ENCODE results near the gene MS4A5. TPM values are rescaled to one million over a fixed set of nuclear protein-coding genes. Genes with fewer than 3 reads are reported as not detected.

MS4A5 gene, protein sequence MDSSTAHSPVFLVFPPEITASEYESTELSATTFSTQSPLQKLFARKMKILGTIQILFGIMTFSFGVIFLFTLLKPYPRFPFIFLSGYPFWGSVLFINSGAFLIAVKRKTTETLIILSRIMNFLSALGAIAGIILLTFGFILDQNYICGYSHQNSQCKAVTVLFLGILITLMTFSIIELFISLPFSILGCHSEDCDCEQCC
- not detected in 2 replicates for total RNA-seq

DNA sequence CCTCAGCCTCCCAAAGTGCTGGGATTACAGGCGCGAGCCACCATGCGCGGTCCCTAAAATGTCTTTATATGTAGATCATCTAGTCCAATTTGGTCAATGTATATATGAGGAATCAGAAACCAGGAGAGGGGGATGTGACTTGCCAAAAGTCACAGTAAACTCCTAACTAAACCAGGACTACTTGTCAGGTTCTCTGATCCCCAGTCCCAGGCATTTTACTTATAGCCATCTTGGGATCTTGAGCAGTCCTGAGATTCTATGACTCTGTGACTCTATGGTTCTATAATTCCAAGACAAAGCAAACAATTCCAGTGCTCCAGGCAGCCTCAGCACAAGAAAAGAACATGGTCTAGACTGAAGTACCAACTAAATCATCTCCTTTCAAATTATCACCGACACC is at the start of gene MS4A5:
TSS of gene MS4A5 (plus strand) at position 301 of the 400 bp plus-strand sequence. CDS start 103 bp downstream, outside the sequence.

DNA sequence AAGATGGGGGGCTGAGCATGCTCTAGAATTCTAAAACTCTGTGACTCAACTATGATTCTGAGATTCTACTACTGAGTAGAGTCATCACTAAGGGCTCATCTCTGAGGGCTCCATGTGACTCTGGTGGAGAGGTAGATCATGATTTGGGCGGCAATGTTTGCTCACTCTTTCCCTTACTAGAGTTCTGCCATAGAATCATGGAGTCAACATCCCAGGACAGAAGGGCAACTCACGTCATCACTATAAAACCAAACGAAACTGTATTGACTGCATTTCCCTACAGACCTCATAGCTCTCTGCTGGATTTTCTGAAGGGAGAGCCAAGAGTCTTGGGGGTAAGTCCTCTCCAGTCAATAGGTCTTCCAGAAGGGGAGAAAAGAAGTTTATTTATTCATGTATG is 33.0 kb upstream of the MS4A5 start, which contains the start of gene MS4A14:
TSS of gene MS4A14 (plus strand) at position 78 of the 400 bp plus-strand sequence. CDS start at position 198, 120 bp downstream.

DNA sequence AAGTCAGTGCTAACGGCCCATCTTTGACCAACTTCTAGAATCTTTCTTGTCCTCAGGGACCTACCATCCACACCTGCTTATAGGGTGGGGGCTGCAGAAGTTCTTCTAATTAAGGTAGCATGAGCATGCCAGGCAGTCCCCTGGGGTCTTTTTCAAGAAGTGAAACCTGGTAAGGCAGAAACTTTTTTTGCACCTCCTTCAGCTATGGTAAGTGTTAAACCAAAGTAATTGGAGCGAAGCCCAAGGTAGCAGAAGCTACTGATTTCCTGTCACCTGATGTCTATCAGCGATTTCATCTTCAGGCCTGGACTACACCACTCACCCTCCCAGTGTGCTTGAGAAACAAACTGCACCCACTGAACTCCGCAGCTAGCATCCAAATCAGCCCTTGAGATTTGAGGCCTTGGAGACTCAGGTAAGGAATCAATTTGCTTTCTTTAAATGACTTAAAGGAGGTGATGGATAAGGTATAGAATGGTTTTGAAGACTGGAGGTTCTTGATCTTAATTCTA is 26.2 kb downstream of the MS4A5 start, which contains the start of gene MS4A1:
TSS of gene MS4A1 (plus strand) at position 317 of the 512 bp plus-strand sequence. CDS start 6,528 bp downstream, outside the sequence.

DNA sequence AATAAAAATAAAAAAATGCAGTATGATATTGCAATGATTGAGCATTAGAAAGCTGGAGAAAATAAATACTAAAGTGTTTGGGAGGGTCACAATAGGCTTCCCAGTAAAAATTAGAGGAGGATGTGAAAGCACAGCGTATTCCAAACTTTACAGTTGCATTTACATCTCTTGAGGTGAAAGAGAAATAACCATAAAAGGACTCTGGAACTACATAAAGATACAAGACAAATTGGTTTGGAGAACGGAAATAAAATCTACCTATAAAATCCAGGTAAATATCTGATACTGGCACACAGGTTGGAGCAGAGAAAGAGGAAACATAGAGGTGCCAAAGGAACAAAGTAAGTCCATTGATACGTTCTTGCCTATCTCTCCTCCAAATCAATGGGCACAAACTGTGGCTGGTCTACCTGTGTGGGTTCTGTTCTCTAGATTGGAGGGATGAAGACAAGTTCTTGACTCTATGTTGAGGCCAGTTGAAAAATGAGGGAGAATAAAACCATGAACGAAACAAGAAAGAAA is 63.2 kb downstream of the MS4A5 start, which contains the start of gene MS4A12:
TSS of gene MS4A12 (plus strand) at position 291 of the 522 bp plus-strand sequence. CDS start 4,541 bp downstream, outside the sequence.

Other genes with a start within 250 kb of the MS4A5 start
- gene MS4A6A, start 246.5 kb upstream of the MS4A5 start, total RNA-seq, result not detected in 2 replicates
- gene MS4A4E, start 186.4 kb upstream of the MS4A5 start, total RNA-seq, result not detected in 2 replicates
- not detected in 2 replicates for gene MS4A4A, start 148.9 kb upstream of the MS4A5 start, total RNA-seq
- not detected in 2 replicates for gene MS4A6E, start 102.3 kb upstream of the MS4A5 start, total RNA-seq
- gene MS4A7, start 51.0 kb upstream of the MS4A5 start, total RNA-seq, result not detected in 2 replicates
- not detected in 2 replicates for gene MS4A14, start 33.1 kb upstream of the MS4A5 start, total RNA-seq
- not detected in 2 replicates for gene MS4A1, start 26.3 kb downstream of the MS4A5 start, total RNA-seq
- not detected in 2 replicates for gene MS4A12, start 63.2 kb downstream of the MS4A5 start, total RNA-seq
- not detected in 2 replicates for gene MS4A13, start 85.8 kb downstream of the MS4A5 start, total RNA-seq

All from hair follicular keratinocyte (primary cell).